ENCODE data around the gene RPL7A.

The RPL7A gene

GRCh38 chr9:133348718-133349573 is 928 bp downstream of the RPL7A start:
- DNase-seq (ENCODE audit: low read depth): no peak

- DNase-seq (ENCODE audit: low read depth): no peak
These were observed 2.1 kb downstream of the RPL7A start for GRCh38 chr9:133349965-133350616.

GRCh38 chr9:133351526-133351907 is 3.5 kb downstream of the RPL7A start:
- no peak for DNase-seq (ENCODE audit: low read depth)

GRCh38 chr9:133351908-133352634 is 4.1 kb downstream of the RPL7A start:
- no peak for DNase-seq (ENCODE audit: low read depth)

- no peak for DNase-seq (ENCODE audit: low read depth)
These were observed 4.8 kb downstream of the RPL7A start for GRCh38 chr9:133352635-133353340.

GRCh38 chr9:133353548-133353947 is 5.5 kb downstream of the RPL7A start:
- DNase-seq (ENCODE audit: low read depth): no peak

GRCh38 chr9:133354766-133355165 is 6.7 kb downstream of the RPL7A start:
- no peak for DNase-seq (ENCODE audit: low read depth)

GRCh38 chr9:133355881-133356357 is 7.9 kb downstream of the RPL7A start:
- DNase-seq (ENCODE audit: low read depth): no peak

GRCh38 chr9:133356391-133357091 is 8.5 kb downstream of the RPL7A start, which contains the start of the genes SURF1 and SURF2:
SURF1 (minus strand) TSS chr9:133356487; CDS start chr9:133356453, 34 bp downstream.
SURF2 (plus strand) TSS chr9:133356550; CDS start chr9:133356593, 43 bp downstream.
- peak; percentile 86 for DNase-seq (ENCODE audit: low read depth)

- no peak for DNase-seq (ENCODE audit: low read depth)
These were observed 9.6 kb downstream of the RPL7A start for GRCh38 chr9:133357656-133358055.

- DNase-seq (ENCODE audit: low read depth): no peak
These were observed 11.6 kb downstream of the RPL7A start for GRCh38 chr9:133359399-133360175.

GRCh38 chr9:133360400-133361393 is 12.7 kb downstream of the RPL7A start:
- no peak for DNase-seq (ENCODE audit: low read depth)

- no peak for DNase-seq (ENCODE audit: low read depth)
These were observed 13.6 kb downstream of the RPL7A start for GRCh38 chr9:133361507-133362092.

- no peak for DNase-seq (ENCODE audit: low read depth)
These were observed 14.5 kb downstream of the RPL7A start for GRCh38 chr9:133362359-133363044.

- DNase-seq (ENCODE audit: low read depth): no peak
These were observed 18.4 kb downstream of the RPL7A start for GRCh38 chr9:133366435-133366834.

- DNase-seq (ENCODE audit: low read depth): no peak
These were observed 19.2 kb downstream of the RPL7A start for GRCh38 chr9:133367221-133367620.

- DNase-seq (ENCODE audit: low read depth): no peak
These were observed 19.8 kb downstream of the RPL7A start for GRCh38 chr9:133367778-133368177.

- no peak for DNase-seq (ENCODE audit: low read depth)
These were observed 20.3 kb downstream of the RPL7A start for GRCh38 chr9:133368249-133368881.
